MM.1S (cell line): Measurements from ENCODE around the gene SOX18.

Source experiments
- DNase-seq: peaks from one replicate; pipeline ENCODE4 v3.0.0-alpha.2; 2015
- H2AFZ ChIP-seq: fragments of 300-600 bp; sonication (generic); 2 replicates; pipeline ENCODE4 v1.6.0; 2016; ENCODE audit warnings: antibody characterized with exemption, low read length
- H3F3A ChIP-seq: fragments of 300-600 bp; sonication (generic); 2 replicates; pipeline ENCODE4 v1.6.1; 2016; ENCODE audit warnings: mild to moderate bottlenecking, antibody characterized with exemption, low read length, moderate library complexity, mixed read lengths; ENCODE audit not compliant: insufficient read depth
- H3K27ac ChIP-seq: fragments of 300-600 bp; sonication (generic); 2 replicates; pipeline ENCODE4 v1.5.1; 2016; ENCODE audit warnings: mild to moderate bottlenecking, low read length
- H3K27me3 ChIP-seq: fragments of 300-600 bp; sonication (generic); replicated peaks from 2 replicates; pipeline ENCODE4 v1.6.0; 2016; ENCODE audit warnings: low read length; ENCODE audit not compliant: insufficient read depth
- H3K36me3 ChIP-seq: fragments of 300-600 bp; sonication (generic); replicated peaks from 2 replicates; pipeline ENCODE4 v1.6.1; 2016; ENCODE audit warnings: mild to moderate bottlenecking, low read length, mixed read lengths; ENCODE audit not compliant: insufficient read depth
- H3K4me1 ChIP-seq: fragments of 300-600 bp; sonication (generic); 2 replicates; pipeline ENCODE4 v1.6.1; 2016; ENCODE audit warnings: low read length, mixed read lengths
- H3K4me2 ChIP-seq: fragments of 300-600 bp; sonication (generic); 2 replicates; pipeline ENCODE4 v1.6.0; 2016; ENCODE audit warnings: low read depth, low read length
- H3K4me3 ChIP-seq: fragments of 300-600 bp; sonication (generic); 2 replicates; pipeline ENCODE4 v1.5.1; 2016; ENCODE audit warnings: low read length, mixed read lengths
- H3K79me2 ChIP-seq: fragments of 300-600 bp; sonication (generic); 2 replicates; pipeline ENCODE4 v1.6.1; 2016; ENCODE audit warnings: mixed run types, low read length, mixed read lengths
- H3K9ac ChIP-seq: fragments of 300-600 bp; sonication (generic); 2 replicates; pipeline ENCODE4 v1.6.1; 2016; ENCODE audit warnings: low read length, mixed read lengths
- H3K9me2 ChIP-seq: fragments of 300-600 bp; sonication (generic); replicated peaks from 2 replicates; pipeline ENCODE4 v1.6.1; 2016; ENCODE audit warnings: mild to moderate bottlenecking, low read length, mixed read lengths; ENCODE audit not compliant: insufficient read depth
- H3K9me3 ChIP-seq: fragments of 300-600 bp; sonication (generic); replicated peaks from 2 replicates; pipeline ENCODE4 v1.6.1; 2016; ENCODE audit warnings: mild to moderate bottlenecking, low read length, mixed read lengths; ENCODE audit not compliant: insufficient read depth
- H4K20me1 ChIP-seq: fragments of 300-600 bp; sonication (generic); 2 replicates; pipeline ENCODE4 v1.6.1; 2016; ENCODE audit warnings: mild to moderate bottlenecking, low read length, moderate library complexity, mixed read lengths; ENCODE audit not compliant: insufficient read depth
- EZH2 ChIP-seq: fragments of 300-600 bp; sonication (generic); optimal IDR thresholded peaks from 2 replicates; pipeline ENCODE3; 2017; ENCODE audit warnings: low read depth, mild to moderate bottlenecking, antibody characterized with exemption, low read length, mixed read lengths
- EZH2phosphoT487 ChIP-seq: fragments of 300-600 bp; sonication (generic); IDR thresholded peaks from 2 replicates; pipeline ENCODE4 v1.6.1; 2018; ENCODE audit warnings: antibody characterized with exemption, low read length
- TF ChIP-seq, protein P1 (sequence below): fragments of 300-600 bp; sonication (generic); IDR thresholded peaks from 2 replicates; pipeline ENCODE4 v1.5.1; 2016; ENCODE audit warnings: antibody characterized with exemption, low read length, mixed read lengths

Gene SOX18

DNA sequence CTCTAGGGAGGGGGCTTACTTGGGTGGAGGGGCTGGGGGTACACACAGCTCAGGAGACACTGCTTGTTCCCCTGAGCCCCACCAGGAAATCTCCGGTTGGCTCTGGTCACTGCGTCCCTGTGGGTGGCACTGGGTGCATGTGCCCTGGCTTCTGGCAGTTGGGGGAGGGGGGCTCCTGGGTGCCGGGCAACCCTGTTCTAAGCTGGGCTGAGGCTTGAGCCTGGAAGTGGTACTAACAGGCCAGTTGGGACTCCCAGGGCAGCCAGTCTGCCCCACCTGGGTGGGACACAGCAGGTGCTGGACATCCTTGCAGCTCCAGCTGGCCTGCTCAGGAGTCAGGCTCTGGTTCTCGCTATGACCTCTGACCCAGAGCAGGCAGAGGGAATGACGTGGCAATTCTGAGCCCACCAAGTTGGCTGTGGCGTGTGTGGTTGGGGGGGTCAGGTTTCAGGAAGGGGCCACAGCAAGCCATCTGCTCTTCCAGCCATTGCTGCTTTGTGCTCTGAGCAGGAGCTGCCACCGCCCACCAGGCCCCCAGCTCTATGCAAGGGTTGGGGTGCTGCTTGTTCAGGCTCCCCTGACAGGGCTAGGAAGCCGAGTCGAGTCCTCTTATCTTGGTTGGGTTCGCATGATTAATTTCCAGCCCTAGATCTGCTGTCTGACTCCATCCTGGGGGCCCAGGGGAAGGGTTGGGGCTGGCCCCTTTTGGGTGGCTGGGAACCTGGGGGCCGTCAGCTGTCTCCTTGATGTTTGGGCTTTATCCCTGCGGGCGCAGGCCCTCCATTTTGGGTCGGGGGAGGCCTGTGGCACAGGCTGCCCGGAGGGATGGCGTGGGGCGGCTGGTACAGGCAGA, 12.9 kb downstream of the SOX18 start:
- Histone ChIP-seq H3K27ac (no peak overlapping the region), H3K27me3 (peaks cover 27% of the 10 kb centered on the region), H3F3A (no peaks in the 10 kb centered on the region), H3K4me1 (no peaks in the 10 kb centered on the region), H3K4me2 (no peak overlapping the region), H3K9ac (no peak overlapping the region), H3K4me3 (no peak overlapping the region), H3K9me2 (no peaks in the 10 kb centered on the region), H2AFZ (no peak overlapping the region), H3K79me2 (no peaks in the 10 kb centered on the region), H4K20me1 (no peaks in the 10 kb centered on the region), H3K36me3 (no peaks in the 10 kb centered on the region), H3K9me3 (no peaks in the 10 kb centered on the region)
- no peak for DNase-seq
- no peak for TF ChIP-seq EZH2phosphoT487
- TF ChIP-seq, protein P1, sequence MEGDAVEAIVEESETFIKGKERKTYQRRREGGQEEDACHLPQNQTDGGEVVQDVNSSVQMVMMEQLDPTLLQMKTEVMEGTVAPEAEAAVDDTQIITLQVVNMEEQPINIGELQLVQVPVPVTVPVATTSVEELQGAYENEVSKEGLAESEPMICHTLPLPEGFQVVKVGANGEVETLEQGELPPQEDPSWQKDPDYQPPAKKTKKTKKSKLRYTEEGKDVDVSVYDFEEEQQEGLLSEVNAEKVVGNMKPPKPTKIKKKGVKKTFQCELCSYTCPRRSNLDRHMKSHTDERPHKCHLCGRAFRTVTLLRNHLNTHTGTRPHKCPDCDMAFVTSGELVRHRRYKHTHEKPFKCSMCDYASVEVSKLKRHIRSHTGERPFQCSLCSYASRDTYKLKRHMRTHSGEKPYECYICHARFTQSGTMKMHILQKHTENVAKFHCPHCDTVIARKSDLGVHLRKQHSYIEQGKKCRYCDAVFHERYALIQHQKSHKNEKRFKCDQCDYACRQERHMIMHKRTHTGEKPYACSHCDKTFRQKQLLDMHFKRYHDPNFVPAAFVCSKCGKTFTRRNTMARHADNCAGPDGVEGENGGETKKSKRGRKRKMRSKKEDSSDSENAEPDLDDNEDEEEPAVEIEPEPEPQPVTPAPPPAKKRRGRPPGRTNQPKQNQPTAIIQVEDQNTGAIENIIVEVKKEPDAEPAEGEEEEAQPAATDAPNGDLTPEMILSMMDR = no peak
- TF ChIP-seq EZH2 = no peak

GRCh38 chr20:64035933-64036345, 13.5 kb downstream of the SOX18 start, which contains the start of gene C20orf204:
C20orf204 (plus strand) TSS chr20:64036182; CDS start chr20:64036324, 142 bp downstream.
- no peaks in the 10 kb centered on the region for H3K4me1 ChIP-seq
- H3F3A ChIP-seq = no peaks in the 10 kb centered on the region
- H3K4me3 ChIP-seq = no peak within 1 kb of the TSS
- H3K79me2 ChIP-seq = no peaks in the 10 kb centered on the region
- no peaks in the 10 kb centered on the region for H3K9me2 ChIP-seq
- H2AFZ ChIP-seq = no peak within 1 kb of the TSS
- H3K36me3 ChIP-seq = no peaks in the 10 kb centered on the region
- peaks cover 20% of the 10 kb centered on the region for H3K27me3 ChIP-seq
- no peak for DNase-seq
- H4K20me1 ChIP-seq = no peaks in the 10 kb centered on the region
- no peak within 1 kb of the TSS for H3K9ac ChIP-seq
- H3K4me2 ChIP-seq = no peak within 1 kb of the TSS
- H3K9me3 ChIP-seq = no peaks in the 10 kb centered on the region
- TF ChIP-seq, protein P1 = no peak
- TF ChIP-seq EZH2 (no peak), EZH2phosphoT487 (no peak)
- H3K27ac ChIP-seq = no peak within 1 kb of the TSS

DNA sequence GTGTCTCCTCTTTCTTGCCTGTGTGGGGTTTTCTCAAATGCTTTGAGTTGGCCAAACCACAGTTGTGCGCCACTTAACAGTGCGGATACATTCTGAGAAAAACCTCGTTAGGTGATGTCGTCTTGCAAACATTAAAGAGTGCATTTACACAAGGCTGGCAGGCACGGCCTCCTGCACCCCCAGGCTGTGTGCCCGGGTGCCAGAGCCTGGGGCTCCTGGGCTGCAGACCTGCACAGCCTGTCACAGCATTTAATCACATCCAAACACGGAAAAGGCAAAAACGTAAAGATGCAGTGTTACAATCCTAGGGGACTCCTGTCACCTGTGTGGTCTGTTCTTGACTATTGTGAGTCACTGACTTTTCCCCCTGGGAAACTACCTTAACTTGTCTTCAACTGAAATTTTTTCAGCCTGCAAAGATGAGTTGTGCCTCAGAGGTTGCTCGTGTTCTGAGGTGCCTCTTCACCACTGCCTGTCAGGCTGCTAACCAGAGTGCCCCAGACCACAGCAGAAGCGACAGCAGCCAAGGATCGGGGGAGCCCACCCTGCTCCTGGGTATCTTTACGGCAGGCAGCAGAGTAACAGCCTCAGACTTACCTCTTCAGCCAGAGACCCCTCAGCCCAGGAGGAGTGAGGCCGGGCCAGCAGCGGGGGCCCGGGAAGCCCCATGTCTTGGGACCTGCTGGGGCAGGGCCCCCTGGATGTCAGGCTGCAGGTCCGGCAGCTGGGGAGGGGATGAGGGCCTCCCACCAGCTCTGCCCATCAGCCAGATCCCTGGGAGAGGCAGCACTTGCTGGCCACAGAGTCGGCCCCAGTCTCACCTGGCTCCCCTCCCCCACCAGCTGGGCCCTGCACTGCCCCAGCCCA, 14.1 kb downstream of the SOX18 start:
- H3K27me3 ChIP-seq = peaks cover 14% of the 10 kb centered on the region
- no peaks in the 10 kb centered on the region for H3K4me1 ChIP-seq
- H3K9me3 ChIP-seq = no peaks in the 10 kb centered on the region
- H3K4me2 ChIP-seq = no peak overlapping the region
- TF ChIP-seq EZH2 (no peak), EZH2phosphoT487 (no peak)
- no peaks in the 10 kb centered on the region for H4K20me1 ChIP-seq
- H3K4me3 ChIP-seq = no peak overlapping the region
- no peaks in the 10 kb centered on the region for H3K9me2 ChIP-seq
- DNase-seq = no peak
- no peak overlapping the region for H3K27ac ChIP-seq
- no peak overlapping the region for H2AFZ ChIP-seq
- H3F3A ChIP-seq = no peaks in the 10 kb centered on the region
- H3K9ac ChIP-seq = no peak overlapping the region
- H3K79me2 ChIP-seq = no peaks in the 10 kb centered on the region
- no peaks in the 10 kb centered on the region for H3K36me3 ChIP-seq
